Gastroesophageal sphincter (tissue), 4 donors: Measurements from ENCODE around the gene DOK6. TPM values are rescaled to one million over a fixed set of nuclear protein-coding genes. Genes with fewer than 3 reads are reported as not detected.

ENCODE experiments used
- ATAC-seq: fragments of 150-250 bp; one replicate; pipeline ENCODE4 v1.9.1; 2016; ENCODE audit warnings: mild to moderate bottlenecking, moderate library complexity
- H3K27ac ChIP-seq, 4 donors: fragments of 200-600 bp; sonication (generic) in 3 of 4; 1 replicate in 3 of 4; 2 replicates in 1 of 4; pipeline ENCODE4 v1.5.1; 2016 to 2019
- H3K27me3 ChIP-seq: fragments of 200-600 bp; sonication (generic); one replicate; pipeline ENCODE4 v1.5.1; 2019
- H3K36me3 ChIP-seq, 2 donors: fragments of 200-600 bp; sonication (generic); one replicate each; pipeline ENCODE4 v1.5.1; 2019; ENCODE audit warnings: control low read depth in 1 of 2
- H3K4me1 ChIP-seq, 3 donors: fragments of 200-600 bp; sonication (generic); 1 replicate in 2 of 3; 2 replicates in 1 of 3; pipeline ENCODE4 v1.5.1; 2016 to 2019; ENCODE audit warnings: control low read depth in 2 of 3
- H3K4me3 ChIP-seq, 2 donors: fragments of 200-600 bp; sonication (generic); one replicate each; pipeline ENCODE4 v1.5.1; 2019; ENCODE audit warnings: mild to moderate bottlenecking in 1 of 2, moderate library complexity in 1 of 2
- H3K9me3 ChIP-seq, 3 donors: fragments of 200-600 bp; sonication (generic); one replicate each; pipeline ENCODE4 v1.5.1; 2017 to 2019; ENCODE audit warnings: control low read depth in 2 of 3
- EP300 ChIP-seq: sonication (generic); formaldehyde crosslinking; IDR thresholded peaks from one replicate; pipeline ENCODE4 v1.6.1; 2017; ENCODE audit warnings: antibody characterized with exemption, mild to moderate bottlenecking
- POLR2A ChIP-seq, 2 donors: fragments of 450-650 bp; IDR thresholded peaks; one replicate each; pipeline ENCODE4 v1.6.1; 2017; ENCODE audit warnings: antibody characterized with exemption in 2 of 2, mild to moderate bottlenecking in 2 of 2, moderate library complexity in 1 of 2
- POLR2AphosphoS5 ChIP-seq: sonication (generic); formaldehyde crosslinking; IDR thresholded peaks from one replicate; pipeline ENCODE4 v1.6.1; 2017; ENCODE audit warnings: antibody characterized with exemption
- WGBS, 2 donors: methylation state at CpG; one replicate each; pipeline ENCODE4 v1.1.5; 2018; ENCODE audit warnings: low coverage in 1 of 2; 5-methylcytosine and 5-hydroxymethylcytosine counted together
- total RNA-seq, 4 donors: library from RNA; depleted of rRNA; stranded (reverse); fragments of >200 nt; gene quantifications; one replicate each; pipeline ENCODE4 v1.1.0, GENCODE V29; 2016
- TF ChIP-seq, protein P1 (sequence below), 4 experiments: fragments of 200-600 bp in 2 of 4; fragments of 450-650 bp in 2 of 4; sonication (generic) in 1 of 4; IDR thresholded peaks; one replicate each; pipeline ENCODE4 v1.5.1; 2017 to 2019; ENCODE audit warnings: antibody characterized with exemption in 4 of 4, mild to moderate bottlenecking in 2 of 4, moderate library complexity in 2 of 4

Gene DOK6
- total RNA-seq, 4 donors from 2014 or later, result 0.62 to 3.4 (median 2.7) TPM

DNA sequence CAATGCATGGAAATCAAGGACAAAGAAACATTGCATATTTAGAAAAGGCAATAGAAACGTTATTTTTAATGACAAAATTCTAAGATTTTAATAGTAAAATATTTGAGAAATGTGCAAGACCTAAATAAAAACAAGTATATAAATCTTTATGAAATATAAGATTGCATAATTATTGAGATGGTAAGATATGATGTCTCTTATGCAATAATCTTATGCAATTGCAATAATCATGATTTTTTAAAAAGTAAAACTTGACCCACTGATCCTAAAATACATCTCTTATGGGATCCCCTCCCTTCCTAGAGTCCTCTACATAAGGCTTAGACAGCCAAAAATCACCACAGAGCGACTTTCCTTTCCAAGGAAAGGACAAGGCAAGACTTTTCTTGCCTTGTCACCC lies 249.0 kb downstream of the DOK6 start:
- no peak overlapping the region for H3K4me3 ChIP-seq
- no peak overlapping the region for H3K27ac ChIP-seq
- H3K36me3 ChIP-seq, result no peaks in the 10 kb centered on the region
- no peaks in the 10 kb centered on the region for H3K9me3 ChIP-seq
- no peak for ATAC-seq
- H3K27me3 ChIP-seq, result no peaks in the 10 kb centered on the region
- TF ChIP-seq, protein P1, sequence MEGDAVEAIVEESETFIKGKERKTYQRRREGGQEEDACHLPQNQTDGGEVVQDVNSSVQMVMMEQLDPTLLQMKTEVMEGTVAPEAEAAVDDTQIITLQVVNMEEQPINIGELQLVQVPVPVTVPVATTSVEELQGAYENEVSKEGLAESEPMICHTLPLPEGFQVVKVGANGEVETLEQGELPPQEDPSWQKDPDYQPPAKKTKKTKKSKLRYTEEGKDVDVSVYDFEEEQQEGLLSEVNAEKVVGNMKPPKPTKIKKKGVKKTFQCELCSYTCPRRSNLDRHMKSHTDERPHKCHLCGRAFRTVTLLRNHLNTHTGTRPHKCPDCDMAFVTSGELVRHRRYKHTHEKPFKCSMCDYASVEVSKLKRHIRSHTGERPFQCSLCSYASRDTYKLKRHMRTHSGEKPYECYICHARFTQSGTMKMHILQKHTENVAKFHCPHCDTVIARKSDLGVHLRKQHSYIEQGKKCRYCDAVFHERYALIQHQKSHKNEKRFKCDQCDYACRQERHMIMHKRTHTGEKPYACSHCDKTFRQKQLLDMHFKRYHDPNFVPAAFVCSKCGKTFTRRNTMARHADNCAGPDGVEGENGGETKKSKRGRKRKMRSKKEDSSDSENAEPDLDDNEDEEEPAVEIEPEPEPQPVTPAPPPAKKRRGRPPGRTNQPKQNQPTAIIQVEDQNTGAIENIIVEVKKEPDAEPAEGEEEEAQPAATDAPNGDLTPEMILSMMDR (IDR thresholded peaks at IDR 0.05), result no peak
- TF ChIP-seq EP300 (no peak), POLR2A (IDR thresholded peaks at IDR 0.05) (no peak), POLR2AphosphoS5 (no peak)
- no peaks in the 10 kb centered on the region for H3K4me1 ChIP-seq
- WGBS, 2 donors, result 67 to 84% methylated on average over 2 of the region's 2 CpGs

DNA sequence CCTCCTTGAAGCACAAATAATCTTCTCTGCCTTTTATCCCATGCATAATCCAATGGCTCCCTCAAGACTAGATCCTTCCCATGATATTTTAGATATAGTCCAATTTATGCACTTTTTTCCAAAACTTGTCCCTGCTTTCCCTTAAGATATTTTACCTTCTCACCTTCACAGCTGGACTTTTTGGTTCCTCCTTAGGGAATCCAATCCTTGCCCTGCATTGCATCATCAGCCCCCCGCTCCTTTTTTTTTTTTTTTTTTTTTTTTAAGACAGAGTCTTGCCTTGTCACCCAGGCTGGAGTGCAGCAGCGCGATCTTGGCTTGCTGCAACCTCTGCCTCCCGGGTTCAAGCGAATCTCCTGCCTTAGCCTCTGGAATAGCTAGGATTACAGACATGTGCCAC lies 250.6 kb downstream of the DOK6 start:
- Histone ChIP-seq H3K9me3 (no peaks in the 10 kb centered on the region), H3K36me3 (no peaks in the 10 kb centered on the region), H3K4me1 (no peaks in the 10 kb centered on the region), H3K27me3 (no peaks in the 10 kb centered on the region), H3K4me3 (no peak overlapping the region), H3K27ac (no peak overlapping the region)
- TF ChIP-seq, protein P1 (IDR thresholded peaks at IDR 0.05), result no peak
- TF ChIP-seq POLR2AphosphoS5 (no peak), POLR2A (IDR thresholded peaks at IDR 0.05) (no peak), EP300 (no peak)
- 100% methylated on average over 1 of the region's 5 CpGs; no CpG with 5 or more reads in 1 of the 2 donors for WGBS, 2 donors
- no peak for ATAC-seq

DNA sequence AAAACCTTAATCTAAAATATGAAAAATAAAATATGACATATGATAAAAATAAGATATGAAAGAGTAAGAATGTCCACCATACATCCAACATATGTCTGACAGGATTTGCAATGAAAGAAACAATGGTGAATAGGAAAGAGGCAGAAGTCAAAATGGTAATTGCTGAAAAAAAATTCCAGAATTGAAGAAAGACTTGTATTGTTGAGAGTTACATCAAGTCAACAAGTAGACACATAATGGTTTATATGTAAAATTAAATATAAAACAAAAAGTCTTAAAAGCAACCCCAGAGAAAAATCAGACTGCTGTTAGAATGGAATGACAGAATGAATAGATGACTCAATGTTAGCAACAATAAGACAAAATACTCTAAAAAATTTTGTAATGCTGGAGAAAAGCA lies 255.1 kb downstream of the DOK6 start:
- ATAC-seq, result no peak
- Histone ChIP-seq H3K36me3 (no peaks in the 10 kb centered on the region), H3K9me3 (no peaks in the 10 kb centered on the region), H3K27me3 (no peaks in the 10 kb centered on the region), H3K4me3 (no peak overlapping the region), H3K27ac (no peak overlapping the region), H3K4me1 (no peaks in the 10 kb centered on the region)
- TF ChIP-seq EP300, result no peak
- TF ChIP-seq, protein P1 (IDR thresholded peaks at IDR 0.05), result no peak
- TF ChIP-seq POLR2AphosphoS5, result no peak
- TF ChIP-seq POLR2A (IDR thresholded peaks at IDR 0.05), result no peak

DNA sequence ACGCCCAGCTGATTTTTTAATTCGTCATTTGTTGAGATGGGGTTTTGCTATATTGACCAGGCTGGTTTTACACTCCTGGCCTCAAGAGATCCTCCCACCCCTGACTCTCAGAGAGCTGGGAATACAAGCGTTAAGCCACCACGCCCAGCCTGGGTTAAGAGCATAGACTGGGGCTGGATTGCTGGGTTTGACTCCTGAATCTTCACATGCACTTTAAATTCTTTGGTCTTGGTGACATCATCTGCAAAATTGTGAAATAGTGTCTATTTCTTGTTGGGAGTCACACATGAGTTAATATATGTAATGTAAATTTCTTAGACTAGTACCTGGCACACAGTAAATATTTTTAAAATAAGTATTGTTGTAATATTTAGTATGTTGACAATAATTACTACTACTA lies 257.4 kb downstream of the DOK6 start:
- no peaks in the 10 kb centered on the region for H3K9me3 ChIP-seq
- no peak overlapping the region for H3K4me3 ChIP-seq
- peaks cover 0 to 6% (median 0%) of the 10 kb centered on the region in 3 donors for H3K4me1 ChIP-seq
- H3K36me3 ChIP-seq, result no peaks in the 10 kb centered on the region
- no peak for TF ChIP-seq POLR2A (IDR thresholded peaks at IDR 0.05)
- no peak for TF ChIP-seq POLR2AphosphoS5
- TF ChIP-seq, protein P1 (IDR thresholded peaks at IDR 0.05), result no peak
- TF ChIP-seq EP300, result no peak
- no peak overlapping the region for H3K27ac ChIP-seq
- ATAC-seq, result no peak
- 88 to 90% methylated on average over 4 of the region's 4 CpGs for WGBS, 2 donors
- H3K27me3 ChIP-seq, result no peaks in the 10 kb centered on the region

DNA sequence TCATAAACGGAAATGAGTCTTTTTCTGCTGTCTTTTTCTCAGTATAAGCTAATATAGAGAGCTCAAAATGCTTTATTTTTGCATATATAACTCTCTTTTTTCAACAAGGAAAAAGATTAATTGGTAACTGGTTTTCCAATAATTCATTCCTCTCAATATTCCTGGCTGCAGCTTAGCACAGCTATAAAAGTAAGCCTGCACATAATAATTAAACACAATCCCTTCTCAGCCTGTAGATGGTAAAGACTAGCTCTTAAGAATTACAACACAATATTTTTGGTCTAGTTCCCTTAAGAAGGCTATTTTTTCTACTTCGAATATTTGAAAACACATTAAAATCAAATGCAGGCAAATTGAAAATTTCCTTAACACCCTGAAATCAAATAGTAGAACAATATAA lies 258.0 kb downstream of the DOK6 start:
- 47 to 100% methylated on average over 2 of the region's 2 CpGs for WGBS, 2 donors
- no peak overlapping the region for H3K4me3 ChIP-seq
- no peaks in the 10 kb centered on the region for H3K9me3 ChIP-seq
- no peak overlapping the region for H3K27ac ChIP-seq
- no peaks in the 10 kb centered on the region for H3K27me3 ChIP-seq
- H3K4me1 ChIP-seq, result peaks cover 0 to 8% (median 0%) of the 10 kb centered on the region in 3 donors
- no peaks in the 10 kb centered on the region for H3K36me3 ChIP-seq
- TF ChIP-seq POLR2AphosphoS5, result no peak
- no peak for TF ChIP-seq POLR2A (IDR thresholded peaks at IDR 0.05)
- TF ChIP-seq, protein P1 (IDR thresholded peaks at IDR 0.05), result no peak
- no peak for TF ChIP-seq EP300
- no peak for ATAC-seq
